GM12878 (cell line): ENCODE results near the gene ANXA11. TPM values are rescaled to one million over a fixed set of nuclear protein-coding genes. Genes with fewer than 3 reads are reported as not detected.

Experiments
- ATAC-seq: fragments of 200-7000 bp; cut with Tn5 transposase; 3 replicates; pipeline ENCODE4 v1.9.1; 2020; ENCODE audit warnings: mild to moderate bottlenecking, moderate library complexity
- BruUV-seq: library from RNA; stranded (reverse); fragments of 400-500 nt; replicated peaks from 2 replicates; lab custom pipeline; 2021; lab: Mats Ljungman, UMichigan
- CTCF ChIA-PET: fragments of 300-600 bp; sonication (Branson Sonifier 250); formaldehyde crosslinking; extraction: SDS; loops from one replicate; lab custom pipeline; 2021; ENCODE audit warnings: inconsistent platforms; lab: Yijun Ruan, JAX
- POLR2A ChIA-PET: fragments of 350-600 bp; formaldehyde crosslinking; extraction: SDS; loops from one replicate; lab custom pipeline; 2021; ENCODE audit warnings: inconsistent platforms; lab: Charles Lee
- RAD21 ChIA-PET: fragments of 300-600 bp; sonication (Branson Sonifier 250); formaldehyde crosslinking; loops from one replicate; lab custom pipeline; 2023; ENCODE audit warnings: antibody characterized with exemption; ENCODE audit not compliant: unreplicated experiment; lab: Charles Lee
- SMC1A ChIA-PET: fragments of 300-600 bp; sonication (Branson Sonifier 250); formaldehyde crosslinking; loops from one replicate; lab custom pipeline; 2023; ENCODE audit not compliant: unreplicated experiment, uncharacterized antibody; lab: Charles Lee
- DNase-seq: peaks from one replicate; pipeline ENCODE4 v3.0.0-alpha.2; 2011; ENCODE audit warnings: low read depth, low spot score
- FAIRE-seq: peaks from 3 replicates; lab custom pipeline; 2011; peaks lifted over from hg19 to GRCh38; lab: Jason Lieb, UNC
- H2AFZ ChIP-seq: 2 replicates; pipeline ENCODE4 v1.6.0; 2011; ENCODE audit warnings: low read depth, low read length, control low read depth; ENCODE audit not compliant: control insufficient read depth
- H3K27ac ChIP-seq: 2 replicates; pipeline ENCODE4 v1.5.1; 2011; ENCODE audit warnings: control low read depth; ENCODE audit not compliant: control insufficient read depth, insufficient read depth
- H3K27me3 ChIP-seq, 2 experiments: replicated peaks in 1 of 2; 2 replicates each; pipeline versions ENCODE4 v1.6.0 to v1.6.1; 2011; ENCODE audit warnings: low read length in 1 of 2; ENCODE audit not compliant: control insufficient read depth in 2 of 2, insufficient read depth in 2 of 2
- H3K36me3 ChIP-seq, 2 experiments: 2 replicates each; pipeline ENCODE4 v1.5.1; 2011; ENCODE audit warnings: low read length in 1 of 2; ENCODE audit not compliant: control insufficient read depth in 2 of 2, insufficient read depth in 2 of 2
- H3K4me1 ChIP-seq: 2 replicates; pipeline ENCODE4 v1.6.1; 2011; ENCODE audit warnings: mild to moderate bottlenecking, low read length, moderate library complexity, mixed read lengths; ENCODE audit not compliant: control insufficient read depth, insufficient read depth
- H3K4me2 ChIP-seq: 2 replicates; pipeline ENCODE4 v1.6.0; 2011; ENCODE audit warnings: control low read depth; ENCODE audit not compliant: control insufficient read depth, insufficient read depth
- H3K4me3 ChIP-seq: fragments of 200-600 bp; sonication (generic); 2 replicates; pipeline ENCODE4 v1.5.1; 2016
- H3K79me2 ChIP-seq: 2 replicates; pipeline ENCODE4 v1.6.0; 2011; ENCODE audit warnings: low read length; ENCODE audit not compliant: control insufficient read depth, insufficient read depth
- H3K9ac ChIP-seq: 2 replicates; pipeline ENCODE4 v1.8.0; 2011; ENCODE audit warnings: low read length, control low read depth, mixed read lengths; ENCODE audit not compliant: control insufficient read depth, insufficient read depth
- H3K9me3 ChIP-seq: replicated peaks from 3 replicates; pipeline ENCODE4 v1.5.1; 2011; ENCODE audit warnings: mild to moderate bottlenecking, low read length; ENCODE audit not compliant: control insufficient read depth, insufficient read depth
- H4K20me1 ChIP-seq: 2 replicates; pipeline ENCODE4 v1.6.0; 2011; ENCODE audit not compliant: control insufficient read depth, insufficient read depth
- ESRRA ChIP-seq: IDR thresholded peaks from 2 replicates; pipeline ENCODE4 v1.6.1; 2012; ENCODE audit warnings: mild to moderate bottlenecking, low read length, improper control_type of control experiment
- FOXK2 ChIP-seq: fragments of 450-650 bp; IDR thresholded peaks from 2 replicates; pipeline ENCODE4 v1.6.1; 2017; ENCODE audit warnings: mild to moderate bottlenecking, moderate library complexity
- HDGF ChIP-seq: fragments of 450-650 bp; IDR thresholded peaks from 2 replicates; pipeline ENCODE4 v1.6.1; 2016; ENCODE audit warnings: antibody characterized with exemption
- IKZF2 ChIP-seq, 2 experiments: fragments of 450-650 bp; IDR thresholded peaks; 2 replicates each; pipeline ENCODE4 v1.6.1; 2017; ENCODE audit warnings: mild to moderate bottlenecking in 2 of 2, moderate library complexity in 2 of 2
- LARP7 ChIP-seq: fragments of 450-650 bp; IDR thresholded peaks from 2 replicates; pipeline ENCODE4 v1.6.1; 2017; ENCODE audit warnings: mild to moderate bottlenecking
- MEF2B ChIP-seq: fragments of 450-650 bp; IDR thresholded peaks from 2 replicates; pipeline ENCODE4 v1.6.1; 2018; ENCODE audit warnings: mild to moderate bottlenecking, moderate library complexity; ENCODE audit not compliant: partially characterized antibody, poor library complexity, severe bottlenecking
- NRF1 ChIP-seq: conservative IDR thresholded peaks from 2 replicates; pipeline ENCODE4 v1.6.1; 2011; ENCODE audit warnings: mild to moderate bottlenecking, low read depth, low read length, improper control_type of control experiment
- TBL1XR1 ChIP-seq: IDR thresholded peaks from 2 replicates; pipeline ENCODE4 v1.6.1; 2012; ENCODE audit warnings: low read depth, low read length, improper control_type of control experiment
- YY1 ChIP-seq: IDR thresholded peaks from 2 replicates; pipeline ENCODE4 v1.6.1; 2011; ENCODE audit warnings: low read depth, mild to moderate bottlenecking, low read length
- ZZZ3 ChIP-seq: IDR thresholded peaks from 2 replicates; pipeline ENCODE4 v1.6.1; 2011; ENCODE audit warnings: low read depth; ENCODE audit not compliant: control insufficient read depth, insufficient read length
- WGBS: methylation state at CpG from one replicate; pipeline ENCODE4 v1.1.6; 2016; ENCODE audit warnings: low lambda C conversion rate; ENCODE audit not compliant: insufficient replicate concordance, insufficient coverage; ENCODE audit errors: missing lambda C conversion rate; 5-methylcytosine and 5-hydroxymethylcytosine counted together
- in situ Hi-C: fragments of 300-500 bp; cut with MboI; formaldehyde crosslinking; loops from 9 replicates; pipeline ENCODE4 v1.14.3; 2018; ENCODE audit warnings: mixed read lengths
- intact Hi-C: fragments of 100-400 bp; cut with micrococcal nuclease; formaldehyde crosslinking; loops from one replicate; pipeline ENCODE4 v1.14.2; 2022; ENCODE audit not compliant: unreplicated experiment
- polyA plus RNA-seq, 11 experiments: library from polyadenylated mRNA; depleted of rRNA in 4 of 11; unstranded in 6 of 11; stranded (reverse) in 5 of 11; fragments of >200 nt; fragmentation: Nextera tagmentation in 4 of 11; fragmentation: Illumina TruSeq in 1 of 11; extraction: Ambion mirVana in 4 of 11; extraction: Trizol in 1 of 11; gene quantifications; 1 replicate in 1 of 11; 2 replicates in 10 of 11; pipeline versions ENCODE4 v1.2.1 to v1.2.3, GENCODE V29; 2011 to 2016; ENCODE audit warnings: inconsistent platforms in 2 of 11, missing spikeins in 2 of 11, low read depth in 1 of 11
- total RNA-seq, 4 experiments: library from RNA; depleted of rRNA in 3 of 4; stranded (reverse); fragments of >200 nt in 3 of 4; fragmentation: Illumina TruSeq in 1 of 4; extraction: Trizol in 1 of 4; gene quantifications; 2 replicates each; pipeline versions ENCODE4 v1.2.1 to v1.2.3, GENCODE V29; 2013 to 2021
- TF ChIP-seq, protein P1 (sequence below): IDR thresholded peaks from 2 replicates; pipeline ENCODE4 v1.6.1; 2011; ENCODE audit warnings: borderline replicate concordance, low read depth, mild to moderate bottlenecking, moderate library complexity, low read length; ENCODE audit not compliant: insufficient read depth, poor library complexity, severe bottlenecking
- TF ChIP-seq, protein P2 (sequence below): fragments of 450-650 bp; IDR thresholded peaks from 2 replicates; pipeline ENCODE4 v1.6.1; 2018; ENCODE audit warnings: borderline replicate concordance, mild to moderate bottlenecking; ENCODE audit not compliant: partially characterized antibody
- TF ChIP-seq, protein P3 (sequence below): fragments of 450-650 bp; IDR thresholded peaks from 2 replicates; pipeline ENCODE4 v1.6.1; 2017; ENCODE audit warnings: mild to moderate bottlenecking, moderate library complexity

The ANXA11 gene
- total and polyA plus RNA-seq, 10 of the 15 experiments (the other 5 are each of a cell fraction or from before 2014, with no cell fraction given), result 25.0 to 129 (median 72.2) TPM

DNA sequence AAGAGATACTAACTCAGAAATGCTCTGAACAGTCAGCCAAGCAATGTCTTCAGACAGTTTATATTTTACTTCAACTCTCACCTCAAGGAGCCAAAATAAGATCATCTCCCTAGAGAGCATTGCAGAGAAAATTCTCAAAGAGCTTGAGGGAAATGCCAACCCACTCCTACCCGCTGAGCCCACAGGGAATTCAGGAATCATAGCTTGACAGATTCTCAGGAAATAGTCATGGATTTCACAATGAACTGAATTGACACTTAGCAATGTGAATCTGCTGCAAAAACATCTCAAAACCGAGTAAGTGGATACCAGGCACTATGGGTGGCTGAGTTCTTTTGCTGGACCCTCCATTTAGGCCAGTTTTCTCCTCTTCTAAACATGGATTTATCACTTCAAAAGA is 82.6 kb downstream of the ANXA11 start:
- in situ Hi-C loops, result no loop called here
- ChIA-PET SMC1A (no interaction called here), CTCF (no interaction called here), RAD21 (no interaction called here), POLR2A (no interaction called here)
- Histone ChIP-seq H2AFZ (no peak overlapping the region), H3K4me2 (no peak overlapping the region), H3K4me3 (no peak overlapping the region), H3K27ac (no peak overlapping the region), H3K36me3 (no peaks in the 10 kb centered on the region), H3K9me3 (no peaks in the 10 kb centered on the region), H3K9ac (no peak overlapping the region), H3K4me1 (no peaks in the 10 kb centered on the region), H3K79me2 (no peaks in the 10 kb centered on the region), H3K27me3 (peaks cover 0 to 5% of the 10 kb centered on the region in 2 experiments; a peak in 1 of 4 replicates), H4K20me1 (no peaks in the 10 kb centered on the region)
- DNase-seq (no peak), ATAC-seq (no peak), FAIRE-seq (no peak)
- TF ChIP-seq, protein P1, sequence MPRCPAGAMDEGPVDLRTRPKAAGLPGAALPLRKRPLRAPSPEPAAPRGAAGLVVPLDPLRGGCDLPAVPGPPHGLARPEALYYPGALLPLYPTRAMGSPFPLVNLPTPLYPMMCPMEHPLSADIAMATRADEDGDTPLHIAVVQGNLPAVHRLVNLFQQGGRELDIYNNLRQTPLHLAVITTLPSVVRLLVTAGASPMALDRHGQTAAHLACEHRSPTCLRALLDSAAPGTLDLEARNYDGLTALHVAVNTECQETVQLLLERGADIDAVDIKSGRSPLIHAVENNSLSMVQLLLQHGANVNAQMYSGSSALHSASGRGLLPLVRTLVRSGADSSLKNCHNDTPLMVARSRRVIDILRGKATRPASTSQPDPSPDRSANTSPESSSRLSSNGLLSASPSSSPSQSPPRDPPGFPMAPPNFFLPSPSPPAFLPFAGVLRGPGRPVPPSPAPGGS, result no peak
- no peak for TF ChIP-seq TBL1XR1
- TF ChIP-seq, protein P2, sequence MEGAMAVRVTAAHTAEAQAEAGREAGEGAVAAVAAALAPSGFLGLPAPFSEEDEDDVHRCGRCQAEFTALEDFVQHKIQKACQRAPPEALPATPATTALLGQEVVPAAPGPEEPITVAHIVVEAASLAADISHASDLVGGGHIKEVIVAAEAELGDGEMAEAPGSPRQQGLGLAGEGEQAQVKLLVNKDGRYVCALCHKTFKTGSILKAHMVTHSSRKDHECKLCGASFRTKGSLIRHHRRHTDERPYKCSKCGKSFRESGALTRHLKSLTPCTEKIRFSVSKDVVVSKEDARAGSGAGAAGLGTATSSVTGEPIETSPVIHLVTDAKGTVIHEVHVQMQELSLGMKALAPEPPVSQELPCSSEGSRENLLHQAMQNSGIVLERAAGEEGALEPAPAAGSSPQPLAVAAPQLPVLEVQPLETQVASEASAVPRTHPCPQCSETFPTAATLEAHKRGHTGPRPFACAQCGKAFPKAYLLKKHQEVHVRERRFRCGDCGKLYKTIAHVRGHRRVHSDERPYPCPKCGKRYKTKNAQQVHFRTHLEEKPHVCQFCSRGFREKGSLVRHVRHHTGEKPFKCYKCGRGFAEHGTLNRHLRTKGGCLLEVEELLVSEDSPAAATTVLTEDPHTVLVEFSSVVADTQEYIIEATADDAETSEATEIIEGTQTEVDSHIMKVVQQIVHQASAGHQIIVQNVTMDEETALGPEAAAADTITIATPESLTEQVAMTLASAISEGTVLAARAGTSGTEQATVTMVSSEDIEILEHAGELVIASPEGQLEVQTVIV, result no peak
- no peak for TF ChIP-seq YY1
- no peak for TF ChIP-seq MEF2B
- no peak for TF ChIP-seq HDGF
- TF ChIP-seq IKZF2 (IDR thresholded peaks at IDR 0.05), result no peak
- no peak for TF ChIP-seq ESRRA
- TF ChIP-seq, protein P3, sequence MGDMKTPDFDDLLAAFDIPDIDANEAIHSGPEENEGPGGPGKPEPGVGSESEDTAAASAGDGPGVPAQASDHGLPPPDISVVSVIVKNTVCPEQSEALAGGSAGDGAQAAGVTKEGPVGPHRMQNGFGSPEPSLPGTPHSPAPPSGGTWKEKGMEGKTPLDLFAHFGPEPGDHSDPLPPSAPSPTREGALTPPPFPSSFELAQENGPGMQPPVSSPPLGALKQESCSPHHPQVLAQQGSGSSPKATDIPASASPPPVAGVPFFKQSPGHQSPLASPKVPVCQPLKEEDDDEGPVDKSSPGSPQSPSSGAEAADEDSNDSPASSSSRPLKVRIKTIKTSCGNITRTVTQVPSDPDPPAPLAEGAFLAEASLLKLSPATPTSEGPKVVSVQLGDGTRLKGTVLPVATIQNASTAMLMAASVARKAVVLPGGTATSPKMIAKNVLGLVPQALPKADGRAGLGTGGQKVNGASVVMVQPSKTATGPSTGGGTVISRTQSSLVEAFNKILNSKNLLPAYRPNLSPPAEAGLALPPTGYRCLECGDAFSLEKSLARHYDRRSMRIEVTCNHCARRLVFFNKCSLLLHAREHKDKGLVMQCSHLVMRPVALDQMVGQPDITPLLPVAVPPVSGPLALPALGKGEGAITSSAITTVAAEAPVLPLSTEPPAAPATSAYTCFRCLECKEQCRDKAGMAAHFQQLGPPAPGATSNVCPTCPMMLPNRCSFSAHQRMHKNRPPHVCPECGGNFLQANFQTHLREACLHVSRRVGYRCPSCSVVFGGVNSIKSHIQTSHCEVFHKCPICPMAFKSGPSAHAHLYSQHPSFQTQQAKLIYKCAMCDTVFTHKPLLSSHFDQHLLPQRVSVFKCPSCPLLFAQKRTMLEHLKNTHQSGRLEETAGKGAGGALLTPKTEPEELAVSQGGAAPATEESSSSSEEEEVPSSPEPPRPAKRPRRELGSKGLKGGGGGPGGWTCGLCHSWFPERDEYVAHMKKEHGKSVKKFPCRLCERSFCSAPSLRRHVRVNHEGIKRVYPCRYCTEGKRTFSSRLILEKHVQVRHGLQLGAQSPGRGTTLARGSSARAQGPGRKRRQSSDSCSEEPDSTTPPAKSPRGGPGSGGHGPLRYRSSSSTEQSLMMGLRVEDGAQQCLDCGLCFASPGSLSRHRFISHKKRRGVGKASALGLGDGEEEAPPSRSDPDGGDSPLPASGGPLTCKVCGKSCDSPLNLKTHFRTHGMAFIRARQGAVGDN, result no peak
- TF ChIP-seq NRF1, result no peak
- TF ChIP-seq FOXK2, result no peak
- no peak for TF ChIP-seq LARP7
- no peak for TF ChIP-seq ZZZ3
- BruUV-seq, result no TSS peak
- intact Hi-C loops, result no loop called here
- 0% methylated on average over 2 of the region's 2 CpGs for WGBS
